ENCODE results near the gene NKAIN2. TPM values are rescaled to one million over a fixed set of nuclear protein-coding genes. Genes with fewer than 3 reads are reported as not detected.

Gene NKAIN2
- polyA plus RNA-seq, 1 of the 3 experiments (the other 2 are of a cell fraction) = not detected

- TF ChIP-seq FOXM1 (IDR thresholded peaks at IDR 0.05; ENCODE audit: low read depth) (no peak), TAF1 (IDR thresholded peaks at IDR 0.05; ENCODE audit: borderline replicate concordance, low read depth, low read length) (no peak), RFX5 (IDR thresholded peaks at IDR 0.05; ENCODE audit: low read length) (no peak), MXI1 (IDR thresholded peaks at IDR 0.05; ENCODE audit: low read depth, low read length) (no peak), EZH2phosphoT487 (IDR thresholded peaks at IDR 0.05; ENCODE audit: borderline replicate concordance, low read depth) (no peak), TCF12 (IDR thresholded peaks at IDR 0.05) (no peak), ELF1 (IDR thresholded peaks at IDR 0.05) (no peak), REST (IDR thresholded peaks at IDR 0.05; ENCODE audit: low read depth, low read length) (no peak), RXRA (IDR thresholded peaks at IDR 0.05; ENCODE audit: borderline replicate concordance, low read depth) (no peak), YY1 (IDR thresholded peaks at IDR 0.05; ENCODE audit: low read depth) (no peak)
- TF ChIP-seq, protein P1, sequence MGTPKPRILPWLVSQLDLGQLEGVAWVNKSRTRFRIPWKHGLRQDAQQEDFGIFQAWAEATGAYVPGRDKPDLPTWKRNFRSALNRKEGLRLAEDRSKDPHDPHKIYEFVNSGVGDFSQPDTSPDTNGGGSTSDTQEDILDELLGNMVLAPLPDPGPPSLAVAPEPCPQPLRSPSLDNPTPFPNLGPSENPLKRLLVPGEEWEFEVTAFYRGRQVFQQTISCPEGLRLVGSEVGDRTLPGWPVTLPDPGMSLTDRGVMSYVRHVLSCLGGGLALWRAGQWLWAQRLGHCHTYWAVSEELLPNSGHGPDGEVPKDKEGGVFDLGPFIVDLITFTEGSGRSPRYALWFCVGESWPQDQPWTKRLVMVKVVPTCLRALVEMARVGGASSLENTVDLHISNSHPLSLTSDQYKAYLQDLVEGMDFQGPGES (IDR thresholded peaks at IDR 0.05; ENCODE audit: low read depth, low read length) = no peak
- TF ChIP-seq, protein P2, sequence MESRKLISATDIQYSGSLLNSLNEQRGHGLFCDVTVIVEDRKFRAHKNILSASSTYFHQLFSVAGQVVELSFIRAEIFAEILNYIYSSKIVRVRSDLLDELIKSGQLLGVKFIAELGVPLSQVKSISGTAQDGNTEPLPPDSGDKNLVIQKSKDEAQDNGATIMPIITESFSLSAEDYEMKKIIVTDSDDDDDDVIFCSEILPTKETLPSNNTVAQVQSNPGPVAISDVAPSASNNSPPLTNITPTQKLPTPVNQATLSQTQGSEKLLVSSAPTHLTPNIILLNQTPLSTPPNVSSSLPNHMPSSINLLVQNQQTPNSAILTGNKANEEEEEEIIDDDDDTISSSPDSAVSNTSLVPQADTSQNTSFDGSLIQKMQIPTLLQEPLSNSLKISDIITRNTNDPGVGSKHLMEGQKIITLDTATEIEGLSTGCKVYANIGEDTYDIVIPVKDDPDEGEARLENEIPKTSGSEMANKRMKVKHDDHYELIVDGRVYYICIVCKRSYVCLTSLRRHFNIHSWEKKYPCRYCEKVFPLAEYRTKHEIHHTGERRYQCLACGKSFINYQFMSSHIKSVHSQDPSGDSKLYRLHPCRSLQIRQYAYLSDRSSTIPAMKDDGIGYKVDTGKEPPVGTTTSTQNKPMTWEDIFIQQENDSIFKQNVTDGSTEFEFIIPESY (IDR thresholded peaks at IDR 0.05; ENCODE audit: borderline replicate concordance, low read depth) = no peak
Measured at GRCh38 chr6:123925842-123926399, 122.3 kb downstream of the NKAIN2 start.

More at GRCh38 chr6:123925842-123926399, 122.3 kb downstream of the NKAIN2 start:
- no peak overlapping the region for H3K27ac ChIP-seq (ENCODE audit: low read depth in 2 of 2, low read length in 1 of 2)
- no peak for DNase-seq
- no peaks in the 10 kb centered on the region for H3K27me3 ChIP-seq (ENCODE audit: insufficient read depth)
- H3K36me3 ChIP-seq (replicated peaks in 1 of 2; ENCODE audit: control insufficient read depth in 1 of 2, insufficient read depth in 2 of 2, low read length in 1 of 2) = no peaks in the 10 kb centered on the region
- H3K9ac ChIP-seq = no peak overlapping the region
- no peaks in the 10 kb centered on the region for H3K79me2 ChIP-seq (ENCODE audit: insufficient read depth)
- no peaks in the 10 kb centered on the region for H3K9me2 ChIP-seq
- no peak overlapping the region for H2AFZ ChIP-seq (ENCODE audit: low read depth)
- H3K4me1 ChIP-seq (ENCODE audit: control insufficient read depth in 1 of 2, insufficient read depth in 2 of 2, low read depth in 1 of 2, low read length in 1 of 2) = no peaks in the 10 kb centered on the region
- H3K9me3 ChIP-seq = no peaks in the 10 kb centered on the region
- H4K20me1 ChIP-seq (ENCODE audit: insufficient read depth) = no peaks in the 10 kb centered on the region
- H3K4me2 ChIP-seq = no peak overlapping the region
- H3K4me3 ChIP-seq (ENCODE audit: low read depth in 2 of 2, low read length in 1 of 2) = no peak overlapping the region
- POLR2A ChIA-PET = no interaction called here
- CTCF ChIA-PET = interaction anchor here (0.9 kb wide), 1 partner anchor 50 kb away, joined by 3 read pairs; no protein-coding TSS in a partner anchor
- H3F3A ChIP-seq (replicated peaks; ENCODE audit: insufficient read depth) = no peaks in the 10 kb centered on the region
- WGBS (ENCODE audit: low lambda C conversion rate) = 0% methylated on average over 1 of the region's 1 CpG

All from SK-N-SH (cell line).